Fibroblast of the aortic adventitia (primary cell): ENCODE results near the gene AUTS2. TPM values are rescaled to one million over a fixed set of nuclear protein-coding genes. Genes with fewer than 3 reads are reported as not detected.
A peak's percentile ranks its signal among the peaks of the same experiment; 100 is the strongest.

ENCODE experiments used
- DNase-seq: peaks from one replicate; pipeline ENCODE4 v3.0.0-alpha.2; 2010; ENCODE audit warnings: low read depth
- H3K4me3 ChIP-seq: 2 replicates; pipeline ENCODE4 v1.5.1; 2011; ENCODE audit warnings: low read depth, mild to moderate bottlenecking, control low read depth, low read length, moderate library complexity
- total RNA-seq: library from RNA; depleted of rRNA; stranded (reverse); fragments of >200 nt; gene quantifications from 2 replicates; pipeline ENCODE4 v1.2.3, GENCODE V29; 2012; ENCODE audit warnings: low replicate concordance
- TF ChIP-seq, protein P1 (sequence below): IDR thresholded peaks from 2 replicates; pipeline ENCODE4 v1.5.1; 2011; ENCODE audit warnings: mild to moderate bottlenecking, low read length, control low read depth, inconsistent platforms; ENCODE audit not compliant: insufficient read depth

Gene AUTS2
- total RNA-seq, 1 donor: 10.7 TPM

DNA sequence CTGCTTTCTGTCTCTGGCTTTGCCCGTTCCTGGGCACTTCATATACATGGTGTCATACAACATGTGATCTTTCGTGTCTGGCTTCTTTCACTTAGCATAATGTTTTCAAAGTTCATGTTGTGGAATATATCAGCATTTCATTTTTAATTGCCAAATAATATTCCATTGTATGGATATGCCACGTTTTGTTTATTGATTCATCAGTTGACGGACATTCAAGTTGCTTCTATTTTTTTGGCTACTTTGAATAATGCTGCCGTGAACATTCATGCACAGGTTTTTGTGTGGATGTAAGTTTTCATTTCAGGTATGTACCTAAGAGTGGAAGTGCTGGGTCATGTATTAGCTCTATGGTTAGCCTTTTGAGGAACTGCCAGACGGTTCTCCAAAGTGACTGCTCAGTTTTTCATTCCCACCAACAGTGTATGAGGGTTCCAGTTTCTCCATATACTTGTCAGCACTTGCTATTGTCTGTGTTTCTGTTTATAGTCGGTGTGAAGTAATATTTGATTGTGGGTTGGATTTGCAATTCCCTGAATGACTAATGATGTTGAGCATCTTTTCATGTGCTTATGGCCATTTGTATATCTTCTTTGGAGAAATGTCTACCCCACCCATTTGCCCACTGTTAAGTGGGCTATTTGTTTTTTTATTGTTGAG lies 1132.3 kb downstream of the AUTS2 start:
- H3K4me3 ChIP-seq: no peak overlapping the region
- TF ChIP-seq, protein P1, sequence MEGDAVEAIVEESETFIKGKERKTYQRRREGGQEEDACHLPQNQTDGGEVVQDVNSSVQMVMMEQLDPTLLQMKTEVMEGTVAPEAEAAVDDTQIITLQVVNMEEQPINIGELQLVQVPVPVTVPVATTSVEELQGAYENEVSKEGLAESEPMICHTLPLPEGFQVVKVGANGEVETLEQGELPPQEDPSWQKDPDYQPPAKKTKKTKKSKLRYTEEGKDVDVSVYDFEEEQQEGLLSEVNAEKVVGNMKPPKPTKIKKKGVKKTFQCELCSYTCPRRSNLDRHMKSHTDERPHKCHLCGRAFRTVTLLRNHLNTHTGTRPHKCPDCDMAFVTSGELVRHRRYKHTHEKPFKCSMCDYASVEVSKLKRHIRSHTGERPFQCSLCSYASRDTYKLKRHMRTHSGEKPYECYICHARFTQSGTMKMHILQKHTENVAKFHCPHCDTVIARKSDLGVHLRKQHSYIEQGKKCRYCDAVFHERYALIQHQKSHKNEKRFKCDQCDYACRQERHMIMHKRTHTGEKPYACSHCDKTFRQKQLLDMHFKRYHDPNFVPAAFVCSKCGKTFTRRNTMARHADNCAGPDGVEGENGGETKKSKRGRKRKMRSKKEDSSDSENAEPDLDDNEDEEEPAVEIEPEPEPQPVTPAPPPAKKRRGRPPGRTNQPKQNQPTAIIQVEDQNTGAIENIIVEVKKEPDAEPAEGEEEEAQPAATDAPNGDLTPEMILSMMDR: no peak
- no peak for DNase-seq

DNA sequence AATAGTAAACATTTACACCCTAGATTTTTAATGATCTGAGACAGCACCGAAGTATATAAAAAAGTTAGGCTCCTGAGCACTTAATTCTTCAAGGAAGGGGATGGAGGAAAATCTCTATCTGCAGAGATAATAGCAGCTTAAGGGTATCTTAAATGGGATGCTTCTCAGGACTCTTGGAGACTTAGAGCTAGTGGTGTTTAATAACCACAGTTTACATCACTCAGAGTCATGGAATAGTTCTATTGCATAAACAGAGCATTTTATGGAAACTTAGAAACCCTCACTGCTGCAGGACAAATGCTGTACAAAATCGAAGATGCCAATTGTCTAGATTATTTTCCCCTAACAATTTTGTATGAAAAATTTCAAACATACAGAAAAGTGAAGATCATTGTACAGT lies 1134.8 kb downstream of the AUTS2 start:
- TF ChIP-seq, protein P1: no peak
- DNase-seq: no peak
- H3K4me3 ChIP-seq: no peak overlapping the region

DNA sequence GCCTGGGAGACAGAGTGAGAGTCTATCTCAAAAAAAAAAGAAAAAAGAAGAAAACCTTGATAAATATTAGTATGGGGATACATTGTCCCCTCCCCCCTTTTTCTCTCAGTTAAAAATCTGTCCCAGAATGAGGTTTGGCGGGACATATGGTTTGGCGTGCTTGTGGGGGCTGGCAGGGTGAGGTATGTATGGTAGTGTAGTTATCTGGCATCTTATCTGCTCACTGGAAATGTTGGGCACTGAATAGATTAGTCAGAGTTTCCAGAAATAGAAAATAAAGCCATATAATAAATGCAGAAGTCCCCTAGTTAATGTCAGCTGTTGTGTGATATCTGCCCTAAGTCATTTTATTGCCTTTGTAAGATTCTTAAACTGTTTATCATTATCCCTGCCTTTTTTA lies 1136.1 kb downstream of the AUTS2 start:
- peak; percentile 42 for DNase-seq
- TF ChIP-seq, protein P1: no peak
- H3K4me3 ChIP-seq: no peak overlapping the region

DNA sequence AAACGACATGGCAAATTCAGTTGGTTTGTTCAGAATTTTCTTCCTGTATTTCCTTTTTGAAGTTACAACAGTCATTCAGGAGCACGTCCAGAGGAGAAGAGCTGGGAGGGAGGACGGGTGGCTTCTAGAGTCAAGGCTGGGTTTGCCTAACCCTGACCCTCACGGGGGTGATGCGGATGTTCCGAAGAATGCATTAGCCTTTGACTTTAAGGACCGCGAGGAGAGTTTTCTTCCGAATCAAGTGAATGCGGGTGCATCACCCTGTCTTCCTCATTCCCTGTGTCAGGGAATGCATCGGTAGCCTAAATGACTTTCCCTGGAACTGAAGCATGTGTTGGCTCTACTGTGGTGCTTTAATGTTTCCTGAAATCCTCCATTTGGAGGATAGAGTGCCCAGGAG lies 1137.0 kb downstream of the AUTS2 start:
- TF ChIP-seq, protein P1: no peak
- DNase-seq: no peak
- H3K4me3 ChIP-seq: no peak overlapping the region

DNA sequence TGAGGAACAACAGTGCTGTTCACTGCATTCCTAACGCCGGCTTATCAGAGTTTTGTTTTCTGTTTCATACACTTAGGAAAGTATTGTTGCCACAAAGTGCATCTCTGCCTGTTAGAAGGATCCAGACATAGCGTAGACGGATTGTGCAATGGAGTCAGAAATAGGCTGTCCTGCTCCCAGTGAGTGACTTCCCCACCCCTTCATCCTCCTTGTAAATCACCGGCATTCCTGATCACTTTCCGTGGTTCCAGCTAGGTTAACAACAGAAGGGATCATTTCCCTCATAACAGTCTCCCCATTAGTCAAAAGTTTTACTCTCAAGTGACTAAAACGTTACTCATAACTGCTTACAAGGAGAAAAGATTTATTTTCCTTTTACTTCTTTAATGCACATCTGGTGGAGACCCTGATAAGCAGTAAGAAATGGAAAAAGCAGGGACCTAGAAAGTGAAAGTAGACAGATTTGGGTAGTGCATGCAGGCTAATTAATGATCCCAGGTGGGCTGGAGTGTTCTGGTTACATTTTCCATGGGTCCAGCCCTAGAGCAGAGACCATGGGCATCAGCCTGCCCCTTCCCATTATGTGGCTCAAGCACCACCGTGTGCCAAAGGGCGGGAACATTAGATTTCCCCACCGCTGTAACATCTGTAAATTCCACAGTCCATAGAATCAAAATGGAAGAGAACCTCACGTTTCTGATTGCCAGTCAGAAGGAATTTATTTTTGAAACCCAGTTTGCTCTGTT lies 1138.6 kb downstream of the AUTS2 start:
- peak overlapping the region; percentile 63 for H3K4me3 ChIP-seq
- TF ChIP-seq, protein P1: no peak
- DNase-seq: peak; percentile 92

DNA sequence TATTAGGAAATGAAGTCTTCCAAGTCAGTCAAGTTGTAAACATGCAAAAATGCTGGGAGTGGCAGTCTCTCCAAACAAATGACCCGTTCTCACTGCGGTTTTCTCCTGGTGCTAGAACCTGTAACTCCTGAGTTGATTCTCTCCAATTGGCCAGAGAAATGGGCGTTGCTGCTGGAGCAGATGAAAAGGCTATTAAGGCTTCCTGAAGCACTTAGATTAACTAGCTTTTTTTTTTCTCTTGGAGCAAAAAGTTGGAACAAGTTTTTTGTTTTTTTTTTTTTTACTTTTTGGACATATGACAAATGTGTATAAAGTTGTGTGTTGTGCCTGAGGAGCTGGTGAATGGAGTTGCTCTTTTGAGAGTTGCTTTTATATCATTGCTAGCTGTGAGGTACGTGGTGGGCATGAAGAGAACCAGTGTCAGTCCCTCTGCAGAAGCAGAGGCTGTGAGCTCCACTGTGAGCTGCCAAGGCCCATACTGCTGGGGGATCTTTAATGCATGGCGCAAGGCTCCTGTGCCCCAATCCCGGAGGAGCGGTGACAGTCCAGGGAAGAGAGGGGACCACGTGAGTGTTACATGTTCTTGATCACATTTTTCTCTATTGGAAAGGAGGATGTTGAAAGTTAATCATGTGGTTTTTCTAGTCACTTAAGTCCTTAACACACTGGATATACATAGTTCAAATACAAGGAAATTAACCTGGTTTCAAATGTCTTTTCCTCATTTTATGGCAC lies 1140.0 kb downstream of the AUTS2 start:
- TF ChIP-seq, protein P1: no peak
- H3K4me3 ChIP-seq: no peak overlapping the region
- DNase-seq: peak; percentile 53
